BJ (cell line): Measurements from ENCODE around the gene ST8SIA3. TPM values are rescaled to one million over a fixed set of nuclear protein-coding genes. Genes with fewer than 3 reads are reported as not detected.

Source experiments
- CTCF ChIA-PET: fragments of 350-600 bp; formaldehyde crosslinking; extraction: SDS; loops from one replicate; lab custom pipeline; 2021; ENCODE audit warnings: antibody characterized with exemption, inconsistent platforms; lab: Yijun Ruan, JAX
- POLR2A ChIA-PET: fragments of 300-600 bp; sonication (Branson Sonifier 250); formaldehyde crosslinking; extraction: SDS; loops from one replicate; lab custom pipeline; 2021; ENCODE audit warnings: antibody characterized with exemption; lab: Charles Lee
- DNase-seq: peaks from one replicate; pipeline ENCODE4 v3.0.0-alpha.2; 2011; ENCODE audit warnings: low read depth
- H3K27me3 ChIP-seq: 2 replicates; pipeline ENCODE4 v1.6.0; 2011; ENCODE audit warnings: low read length; ENCODE audit not compliant: control insufficient read depth, insufficient read depth
- H3K36me3 ChIP-seq: 2 replicates; pipeline ENCODE4 v1.5.1; 2011; ENCODE audit warnings: low read length; ENCODE audit not compliant: control insufficient read depth, insufficient read depth
- H3K4me3 ChIP-seq: 2 replicates; pipeline ENCODE4 v1.5.1; 2011; ENCODE audit warnings: low read depth, mild to moderate bottlenecking, control low read depth, low read length
- polyA plus RNA-seq: library from polyadenylated mRNA; depleted of rRNA; stranded (reverse); fragments of >200 nt; gene quantifications from 2 replicates; pipeline ENCODE4 v1.2.3, GENCODE V29; 2011
- TF ChIP-seq, protein P1 (sequence below): IDR thresholded peaks from 2 replicates; pipeline ENCODE4 v1.5.1; 2011; ENCODE audit warnings: low read depth, mild to moderate bottlenecking, control low read depth, inconsistent platforms, low read length, moderate library complexity; ENCODE audit not compliant: insufficient read depth

Gene ST8SIA3
- polyA plus RNA-seq, 1 experiment = not detected

GRCh38 chr18:57334383-57334782 is 18.0 kb upstream of the ST8SIA3 start:
- Histone ChIP-seq H3K4me3 (no peak overlapping the region), H3K27me3 (no peaks in the 10 kb centered on the region), H3K36me3 (no peaks in the 10 kb centered on the region)
- ChIA-PET POLR2A (no interaction called here), CTCF (no interaction called here)
- TF ChIP-seq, protein P1, sequence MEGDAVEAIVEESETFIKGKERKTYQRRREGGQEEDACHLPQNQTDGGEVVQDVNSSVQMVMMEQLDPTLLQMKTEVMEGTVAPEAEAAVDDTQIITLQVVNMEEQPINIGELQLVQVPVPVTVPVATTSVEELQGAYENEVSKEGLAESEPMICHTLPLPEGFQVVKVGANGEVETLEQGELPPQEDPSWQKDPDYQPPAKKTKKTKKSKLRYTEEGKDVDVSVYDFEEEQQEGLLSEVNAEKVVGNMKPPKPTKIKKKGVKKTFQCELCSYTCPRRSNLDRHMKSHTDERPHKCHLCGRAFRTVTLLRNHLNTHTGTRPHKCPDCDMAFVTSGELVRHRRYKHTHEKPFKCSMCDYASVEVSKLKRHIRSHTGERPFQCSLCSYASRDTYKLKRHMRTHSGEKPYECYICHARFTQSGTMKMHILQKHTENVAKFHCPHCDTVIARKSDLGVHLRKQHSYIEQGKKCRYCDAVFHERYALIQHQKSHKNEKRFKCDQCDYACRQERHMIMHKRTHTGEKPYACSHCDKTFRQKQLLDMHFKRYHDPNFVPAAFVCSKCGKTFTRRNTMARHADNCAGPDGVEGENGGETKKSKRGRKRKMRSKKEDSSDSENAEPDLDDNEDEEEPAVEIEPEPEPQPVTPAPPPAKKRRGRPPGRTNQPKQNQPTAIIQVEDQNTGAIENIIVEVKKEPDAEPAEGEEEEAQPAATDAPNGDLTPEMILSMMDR = no peak
- DNase-seq = no peak

GRCh38 chr18:57336343-57336742 is 16.0 kb upstream of the ST8SIA3 start:
- TF ChIP-seq, protein P1 = no peak
- POLR2A ChIA-PET = no interaction called here
- no peaks in the 10 kb centered on the region for H3K36me3 ChIP-seq
- no peak for DNase-seq
- no peak overlapping the region for H3K4me3 ChIP-seq
- CTCF ChIA-PET = no interaction called here
- no peaks in the 10 kb centered on the region for H3K27me3 ChIP-seq

- Histone ChIP-seq H3K27me3 (no peaks in the 10 kb centered on the region), H3K36me3 (no peaks in the 10 kb centered on the region), H3K4me3 (no peak overlapping the region)
- ChIA-PET CTCF (no interaction called here), POLR2A (no interaction called here)
- no peak for DNase-seq
- TF ChIP-seq, protein P1 = no peak
Observed at GRCh38 chr18:57337890-57338289, 14.5 kb upstream of the ST8SIA3 start.

GRCh38 chr18:57343833-57344232 is 8.5 kb upstream of the ST8SIA3 start:
- ChIA-PET POLR2A (interaction anchor here (0.6 kb wide), 1 partner anchor 65 kb away, joined by 3 read pairs; no protein-coding TSS in a partner anchor), CTCF (no interaction called here)
- H3K27me3 ChIP-seq = no peaks in the 10 kb centered on the region
- H3K4me3 ChIP-seq = no peak overlapping the region
- DNase-seq = no peak
- no peaks in the 10 kb centered on the region for H3K36me3 ChIP-seq
- TF ChIP-seq, protein P1 = no peak

DNA sequence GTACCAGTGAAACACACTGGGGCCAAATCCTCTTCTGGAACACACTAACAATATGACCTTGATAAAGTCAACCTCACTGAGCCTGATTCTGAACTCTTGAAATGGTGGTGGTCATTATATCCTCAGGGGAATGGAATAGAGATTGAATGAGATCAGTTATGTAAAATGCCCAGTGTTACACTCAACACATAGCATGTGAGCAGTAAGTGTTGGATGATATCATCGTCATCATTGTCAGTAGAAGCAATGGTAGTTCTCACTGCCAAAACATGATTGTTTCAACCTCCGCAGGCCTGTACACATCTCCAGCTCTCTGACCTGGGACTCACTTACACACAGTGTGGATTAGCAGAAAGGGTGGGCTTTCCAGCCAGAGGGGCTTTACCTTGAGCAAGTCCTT is 5.5 kb upstream of the ST8SIA3 start:
- POLR2A ChIA-PET = no interaction called here
- CTCF ChIA-PET = no interaction called here
- no peak overlapping the region for H3K4me3 ChIP-seq
- peaks cover 8% of the 10 kb centered on the region for H3K27me3 ChIP-seq
- H3K36me3 ChIP-seq = no peaks in the 10 kb centered on the region
- TF ChIP-seq, protein P1 = no peak
- no peak for DNase-seq
